Stimulated activated CD4-positive, alpha-beta T cell treated with anti-CD3 and anti-CD28 coated beads, Interleukin-4, amount 100 ng/mL, for 1 hour (primary cell): ENCODE data around the gene PCDH15.

Source experiments
- DNase-seq: peaks from one replicate; pipeline ENCODE4 v3.0.0-alpha.2; 2020

The PCDH15 gene

GRCh38 chr10:54363390-54363789 is 437.6 kb downstream of the PCDH15 start:
- no peak for DNase-seq

- no peak for DNase-seq
Measured at GRCh38 chr10:54342058-54342457, 459.0 kb downstream of the PCDH15 start.

GRCh38 chr10:54335296-54335695 is 465.7 kb downstream of the PCDH15 start:
- no peak for DNase-seq

- no peak for DNase-seq
Measured at GRCh38 chr10:54319341-54319740, 481.7 kb downstream of the PCDH15 start.

GRCh38 chr10:54318470-54318869 is 482.6 kb downstream of the PCDH15 start:
- DNase-seq = no peak

GRCh38 chr10:54314430-54314829 is 486.6 kb downstream of the PCDH15 start:
- no peak for DNase-seq

GRCh38 chr10:54284526-54285193 is 516.4 kb downstream of the PCDH15 start:
- no peak for DNase-seq

- no peak for DNase-seq
Measured at GRCh38 chr10:54282012-54282411, 519.0 kb downstream of the PCDH15 start.

GRCh38 chr10:54266395-54266794 is 534.6 kb downstream of the PCDH15 start:
- no peak for DNase-seq

GRCh38 chr10:54262726-54263125 is 538.3 kb downstream of the PCDH15 start:
- DNase-seq = no peak

GRCh38 chr10:54259104-54259503 is 541.9 kb downstream of the PCDH15 start:
- DNase-seq = no peak

- no peak for DNase-seq
Measured at GRCh38 chr10:54234832-54235231, 566.2 kb downstream of the PCDH15 start.

- DNase-seq = no peak
Measured at GRCh38 chr10:54203401-54203800, 597.6 kb downstream of the PCDH15 start.

GRCh38 chr10:54198051-54198450 is 603.0 kb downstream of the PCDH15 start:
- no peak for DNase-seq

GRCh38 chr10:54194806-54195205 is 606.2 kb downstream of the PCDH15 start:
- no peak for DNase-seq

GRCh38 chr10:54159924-54160323 is 641.1 kb downstream of the PCDH15 start:
- DNase-seq = no peak

- DNase-seq = no peak
Measured at GRCh38 chr10:54148508-54148907, 652.5 kb downstream of the PCDH15 start.

- no peak for DNase-seq
Measured at GRCh38 chr10:54139819-54140428, 661.1 kb downstream of the PCDH15 start.

GRCh38 chr10:54137396-54137795 is 663.6 kb downstream of the PCDH15 start:
- DNase-seq = no peak

- DNase-seq = no peak
Measured at GRCh38 chr10:54133203-54133602, 667.8 kb downstream of the PCDH15 start.

- no peak for DNase-seq
Measured at GRCh38 chr10:54131833-54132232, 669.2 kb downstream of the PCDH15 start.

- no peak for DNase-seq
Measured at GRCh38 chr10:54130394-54130793, 670.6 kb downstream of the PCDH15 start.

- no peak for DNase-seq
Measured at GRCh38 chr10:54125098-54125747, 675.8 kb downstream of the PCDH15 start.

GRCh38 chr10:54124209-54124885 is 676.7 kb downstream of the PCDH15 start:
- no peak for DNase-seq
